ENCODE measurements around the gene SIRT6.

The SIRT6 gene

DNA sequence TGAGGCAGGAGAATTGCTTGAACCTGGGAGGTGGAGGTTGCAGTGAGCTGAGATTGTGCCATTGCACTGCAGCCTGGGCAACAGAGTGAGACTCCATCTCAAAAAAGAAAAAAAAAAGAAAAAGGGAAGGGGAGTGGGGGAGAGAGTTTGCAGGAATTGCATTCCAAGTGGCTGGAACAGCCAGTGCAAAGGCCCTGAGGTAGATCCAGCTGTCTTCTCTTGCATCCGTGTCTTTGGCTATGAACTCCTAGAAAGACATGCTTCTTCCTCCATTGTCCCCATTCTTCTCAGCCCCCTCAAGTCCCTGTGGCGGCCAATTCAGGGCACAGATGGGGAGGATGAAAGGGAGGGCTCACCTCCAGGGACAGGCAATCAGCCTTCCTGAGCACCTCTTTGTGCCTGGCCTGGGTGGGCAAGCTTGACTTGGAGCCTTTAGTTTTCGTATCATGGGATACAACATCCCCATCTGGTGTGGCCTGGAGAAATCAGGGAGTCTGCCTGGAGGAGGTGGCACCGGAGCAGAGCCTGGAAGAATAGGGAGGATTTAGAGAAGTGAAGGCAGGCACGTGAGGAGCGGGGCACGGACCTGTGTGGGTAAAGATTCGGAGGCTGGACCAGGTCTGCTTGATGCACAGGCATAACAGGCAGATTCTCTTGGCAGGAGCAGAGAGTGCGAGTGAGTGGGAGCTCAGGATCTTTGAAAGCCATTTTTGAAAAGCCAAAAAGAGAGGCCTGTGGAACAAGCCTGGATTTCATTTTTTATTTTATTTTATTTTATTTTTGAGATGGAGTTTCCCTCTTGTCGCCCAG, 5.2 kb upstream of the SIRT6 start:
- TF ChIP-seq, protein P1, sequence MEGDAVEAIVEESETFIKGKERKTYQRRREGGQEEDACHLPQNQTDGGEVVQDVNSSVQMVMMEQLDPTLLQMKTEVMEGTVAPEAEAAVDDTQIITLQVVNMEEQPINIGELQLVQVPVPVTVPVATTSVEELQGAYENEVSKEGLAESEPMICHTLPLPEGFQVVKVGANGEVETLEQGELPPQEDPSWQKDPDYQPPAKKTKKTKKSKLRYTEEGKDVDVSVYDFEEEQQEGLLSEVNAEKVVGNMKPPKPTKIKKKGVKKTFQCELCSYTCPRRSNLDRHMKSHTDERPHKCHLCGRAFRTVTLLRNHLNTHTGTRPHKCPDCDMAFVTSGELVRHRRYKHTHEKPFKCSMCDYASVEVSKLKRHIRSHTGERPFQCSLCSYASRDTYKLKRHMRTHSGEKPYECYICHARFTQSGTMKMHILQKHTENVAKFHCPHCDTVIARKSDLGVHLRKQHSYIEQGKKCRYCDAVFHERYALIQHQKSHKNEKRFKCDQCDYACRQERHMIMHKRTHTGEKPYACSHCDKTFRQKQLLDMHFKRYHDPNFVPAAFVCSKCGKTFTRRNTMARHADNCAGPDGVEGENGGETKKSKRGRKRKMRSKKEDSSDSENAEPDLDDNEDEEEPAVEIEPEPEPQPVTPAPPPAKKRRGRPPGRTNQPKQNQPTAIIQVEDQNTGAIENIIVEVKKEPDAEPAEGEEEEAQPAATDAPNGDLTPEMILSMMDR (IDR thresholded peaks at IDR 0.05; ENCODE audit: extremely low read depth, missing control alignments): no peak
- no peak for DNase-seq (ENCODE audit: low spot score)

DNA sequence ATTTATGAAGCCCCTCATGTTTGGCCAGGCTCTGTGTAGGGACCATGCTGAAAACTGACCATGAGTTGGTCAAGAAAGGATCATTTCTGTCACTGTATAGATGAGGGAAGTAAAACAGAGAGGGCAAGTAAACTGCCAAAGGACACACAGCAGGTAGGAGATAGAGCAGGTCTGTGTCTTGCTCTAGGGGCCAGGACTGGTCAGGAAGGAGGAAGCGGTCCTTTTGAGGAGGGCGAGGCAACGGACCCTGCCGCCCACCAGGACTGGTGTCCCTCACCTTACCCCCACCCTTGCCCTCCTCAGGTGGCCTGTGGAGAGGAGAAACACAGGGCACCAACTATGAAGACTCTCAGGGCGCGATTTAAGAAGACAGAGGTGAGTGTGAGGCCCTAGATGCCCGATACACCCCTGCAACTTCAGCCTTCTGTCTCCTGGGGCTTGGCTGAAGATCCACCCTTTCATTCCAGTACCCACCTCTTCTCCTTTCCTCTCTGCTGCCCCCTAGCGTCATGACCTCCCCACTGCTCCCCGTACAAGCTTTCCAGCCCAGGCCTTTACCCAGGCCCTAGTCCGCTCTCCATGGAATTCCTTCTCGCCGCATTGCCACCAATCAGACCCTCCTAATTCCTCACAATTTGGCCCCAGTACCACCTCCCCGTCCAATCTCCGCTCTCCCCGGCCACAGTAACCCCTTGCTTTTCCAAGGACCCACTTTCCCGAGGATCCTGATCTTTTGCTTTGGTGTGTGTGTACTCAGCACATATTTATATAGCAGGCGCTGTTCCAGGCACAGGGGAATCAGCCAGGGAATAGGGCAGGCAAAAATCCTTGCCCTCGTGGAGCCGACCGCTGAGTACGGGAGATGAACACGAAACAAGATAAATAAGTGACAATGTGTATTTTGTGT, 4.0 kb upstream of the SIRT6 start:
- TF ChIP-seq, protein P1 (IDR thresholded peaks at IDR 0.05; ENCODE audit: extremely low read depth, missing control alignments): peak; percentile 77
- DNase-seq (ENCODE audit: low spot score): peak; percentile 87

DNA sequence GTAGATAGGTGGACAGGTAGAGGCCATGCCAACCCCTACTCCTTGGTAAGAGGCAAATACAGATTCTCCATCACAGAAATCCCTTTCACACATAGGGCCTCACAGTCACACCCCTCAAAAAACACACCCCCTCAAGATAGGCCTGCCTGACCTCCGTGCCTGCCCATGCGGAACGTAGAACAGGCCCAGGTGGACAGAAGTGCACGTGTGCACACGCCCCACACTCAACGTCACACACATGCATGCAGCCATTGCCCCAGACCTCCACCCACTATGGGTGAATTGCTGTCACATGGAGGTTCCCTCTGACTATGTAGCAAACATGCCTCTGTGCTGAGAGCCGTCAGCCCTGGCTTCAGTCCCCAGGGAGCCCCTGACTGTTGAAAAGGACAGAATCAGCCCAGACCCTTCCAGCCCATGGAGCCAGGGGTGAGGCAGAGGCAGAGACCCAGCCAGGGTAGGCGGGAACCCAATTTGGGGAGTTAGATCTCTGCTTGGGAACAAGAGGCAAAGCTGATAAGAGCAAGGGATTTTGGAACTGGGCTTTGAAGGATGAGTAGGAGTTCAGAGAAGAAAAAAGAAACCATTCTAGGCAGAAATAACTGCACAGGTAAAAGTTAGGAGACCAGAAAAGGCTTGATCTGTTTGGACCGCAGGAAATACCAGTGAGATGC, 3.2 kb upstream of the SIRT6 start:
- TF ChIP-seq, protein P1 (IDR thresholded peaks at IDR 0.05; ENCODE audit: extremely low read depth, missing control alignments): no peak
- no peak for DNase-seq (ENCODE audit: low spot score)

DNA sequence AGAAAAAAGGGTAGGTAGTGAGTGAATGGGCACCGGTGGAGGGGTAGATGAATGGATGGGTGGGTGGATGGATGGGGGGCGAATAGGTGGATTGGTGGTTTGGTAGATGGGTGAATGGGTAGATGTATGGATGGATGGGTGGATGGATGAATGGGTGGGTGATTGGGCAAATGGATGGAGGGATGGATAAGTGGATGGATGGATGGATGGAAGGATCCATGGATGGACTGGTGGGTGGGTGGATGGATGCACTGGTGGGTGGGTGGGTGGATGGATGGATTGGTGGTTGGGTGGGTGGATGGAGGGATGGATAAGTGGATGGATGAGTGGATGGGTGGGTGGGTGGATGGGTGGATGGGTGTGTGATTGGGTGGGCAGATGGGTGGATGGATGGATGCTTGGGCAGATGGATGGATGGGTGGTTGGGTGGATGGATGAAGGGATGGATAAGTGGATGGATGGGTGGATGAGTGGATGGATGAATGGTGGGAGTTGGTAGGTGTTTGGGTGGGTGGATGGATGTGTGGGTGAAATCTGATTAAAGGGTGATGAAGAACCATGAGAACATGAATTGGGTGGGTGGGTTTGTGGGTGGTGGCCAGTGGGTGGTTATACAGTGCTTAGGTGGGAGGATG, 2.5 kb upstream of the SIRT6 start:
- no peak for DNase-seq (ENCODE audit: low spot score)
- TF ChIP-seq, protein P1 (IDR thresholded peaks at IDR 0.05; ENCODE audit: extremely low read depth, missing control alignments): no peak

DNA sequence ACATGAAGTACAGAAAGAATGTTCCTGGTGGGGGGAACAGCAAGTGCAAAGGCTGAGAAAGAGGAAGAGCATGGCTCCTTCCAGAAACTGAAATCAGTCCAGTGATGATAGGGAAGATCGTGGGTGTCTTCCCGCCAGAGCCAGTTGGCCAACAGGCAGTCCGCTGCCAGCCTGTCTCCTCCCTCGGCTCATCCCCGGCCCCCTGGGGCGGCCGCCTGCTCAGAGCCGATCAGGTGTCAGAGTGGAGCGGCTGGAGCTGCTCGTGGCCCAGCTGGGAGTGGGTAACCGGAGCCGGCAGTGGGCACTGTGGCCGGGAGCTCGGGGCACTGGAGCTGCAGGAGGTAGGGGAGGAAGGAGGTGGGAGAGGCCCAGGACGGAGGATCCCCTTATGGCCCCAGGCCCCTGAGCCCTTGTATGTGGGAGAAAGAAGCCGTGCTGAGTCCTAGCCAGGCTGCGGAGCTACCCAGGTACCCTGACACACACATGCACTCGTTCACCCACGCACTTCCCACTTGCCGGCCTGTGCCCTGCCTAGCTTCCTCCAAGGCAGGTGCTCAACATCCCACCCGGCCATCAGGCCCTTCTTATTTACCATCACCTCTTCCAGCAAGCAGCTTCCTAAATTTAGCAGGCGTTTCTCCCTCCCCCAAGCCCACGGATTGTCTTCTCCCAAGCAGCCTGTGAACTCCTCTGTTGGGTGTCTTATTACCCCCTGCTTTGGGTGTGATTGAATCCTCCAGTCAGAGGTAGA, 1.8 kb upstream of the SIRT6 start:
- no peak for DNase-seq (ENCODE audit: low spot score)
- TF ChIP-seq, protein P1 (IDR thresholded peaks at IDR 0.05; ENCODE audit: extremely low read depth, missing control alignments): no peak

DNA sequence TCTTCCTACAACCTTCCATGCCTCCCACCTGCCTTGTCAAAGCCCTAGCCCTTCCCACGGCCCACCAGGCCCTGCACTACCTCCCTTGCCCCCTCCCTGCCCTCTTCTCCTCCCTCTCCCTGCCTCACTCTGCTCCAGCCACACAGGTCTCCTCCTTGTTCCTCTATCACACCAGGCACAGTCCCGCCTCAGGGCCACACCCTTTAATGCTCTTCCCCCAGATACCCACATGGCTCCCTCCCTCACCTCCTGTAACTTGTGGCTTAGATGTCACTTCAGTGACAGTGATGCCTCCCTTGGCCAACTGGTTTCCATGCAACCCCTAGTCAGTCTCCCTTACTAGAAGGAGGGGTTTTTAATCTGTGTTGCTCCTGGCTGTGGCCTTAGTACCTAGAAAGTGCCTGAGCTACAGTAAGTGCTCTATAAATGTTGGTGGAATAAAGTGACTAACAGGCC, 1.3 kb downstream of the SIRT6 start:
- no peak for DNase-seq (ENCODE audit: low spot score)
- TF ChIP-seq, protein P1 (IDR thresholded peaks at IDR 0.05; ENCODE audit: extremely low read depth, missing control alignments): no peak
